GM12801 (cell line): ENCODE measurements around the gene MON2.

Experiments used
- TF ChIP-seq, protein P1 (sequence below): IDR thresholded peaks from one replicate; pipeline ENCODE4 v1.5.1; 2011; ENCODE audit warnings: control low read depth; ENCODE audit not compliant: insufficient read length; ENCODE audit errors: extremely low read depth

Gene MON2

DNA sequence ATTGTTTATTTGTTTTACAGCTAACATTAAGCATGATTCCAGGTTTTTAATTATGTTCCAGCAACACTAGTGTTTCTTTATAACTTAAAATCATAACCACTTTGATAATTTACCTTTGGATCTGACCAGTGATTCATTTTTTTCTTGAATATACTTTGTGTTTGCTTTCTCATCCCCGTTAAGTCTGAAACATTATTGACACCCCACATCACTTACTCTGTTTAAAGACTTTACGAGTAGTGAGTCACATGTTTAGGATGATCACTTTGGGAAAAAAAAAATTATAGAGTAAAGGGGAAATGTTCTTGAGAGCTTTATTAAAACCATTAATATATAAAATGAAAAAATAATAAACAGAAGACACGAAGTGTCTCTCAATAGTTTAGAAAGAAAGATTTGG, 132.2 kb downstream of the MON2 start:
- TF ChIP-seq, protein P1, sequence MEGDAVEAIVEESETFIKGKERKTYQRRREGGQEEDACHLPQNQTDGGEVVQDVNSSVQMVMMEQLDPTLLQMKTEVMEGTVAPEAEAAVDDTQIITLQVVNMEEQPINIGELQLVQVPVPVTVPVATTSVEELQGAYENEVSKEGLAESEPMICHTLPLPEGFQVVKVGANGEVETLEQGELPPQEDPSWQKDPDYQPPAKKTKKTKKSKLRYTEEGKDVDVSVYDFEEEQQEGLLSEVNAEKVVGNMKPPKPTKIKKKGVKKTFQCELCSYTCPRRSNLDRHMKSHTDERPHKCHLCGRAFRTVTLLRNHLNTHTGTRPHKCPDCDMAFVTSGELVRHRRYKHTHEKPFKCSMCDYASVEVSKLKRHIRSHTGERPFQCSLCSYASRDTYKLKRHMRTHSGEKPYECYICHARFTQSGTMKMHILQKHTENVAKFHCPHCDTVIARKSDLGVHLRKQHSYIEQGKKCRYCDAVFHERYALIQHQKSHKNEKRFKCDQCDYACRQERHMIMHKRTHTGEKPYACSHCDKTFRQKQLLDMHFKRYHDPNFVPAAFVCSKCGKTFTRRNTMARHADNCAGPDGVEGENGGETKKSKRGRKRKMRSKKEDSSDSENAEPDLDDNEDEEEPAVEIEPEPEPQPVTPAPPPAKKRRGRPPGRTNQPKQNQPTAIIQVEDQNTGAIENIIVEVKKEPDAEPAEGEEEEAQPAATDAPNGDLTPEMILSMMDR: no peak

- TF ChIP-seq, protein P1: no peak
Measured at GRCh38 chr12:62599854-62600437, 133.3 kb downstream of the MON2 start.

DNA sequence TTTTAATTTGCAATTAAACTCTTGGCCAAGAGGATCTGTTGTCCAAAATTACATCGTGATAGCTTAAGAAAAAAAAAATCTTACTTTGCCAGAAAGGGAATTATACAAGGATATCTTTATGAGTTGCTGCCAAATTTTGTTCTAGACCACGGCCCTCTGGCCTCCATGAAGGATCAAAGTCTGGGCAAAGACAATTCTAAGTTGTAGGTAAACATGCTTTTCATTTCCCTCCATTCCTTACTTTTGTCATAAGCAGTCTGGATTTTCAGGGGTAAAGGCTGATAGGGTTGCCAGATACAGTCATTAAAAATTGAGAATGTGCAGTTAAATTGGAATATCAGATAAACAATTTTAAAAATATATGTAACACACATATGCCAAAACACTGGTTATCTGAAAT, 135.1 kb downstream of the MON2 start:
- TF ChIP-seq, protein P1: no peak

- TF ChIP-seq, protein P1: no peak
Measured at GRCh38 chr12:62602255-62603060, 135.8 kb downstream of the MON2 start.

GRCh38 chr12:62603061-62603810, 136.6 kb downstream of the MON2 start:
- TF ChIP-seq, protein P1: no peak

DNA sequence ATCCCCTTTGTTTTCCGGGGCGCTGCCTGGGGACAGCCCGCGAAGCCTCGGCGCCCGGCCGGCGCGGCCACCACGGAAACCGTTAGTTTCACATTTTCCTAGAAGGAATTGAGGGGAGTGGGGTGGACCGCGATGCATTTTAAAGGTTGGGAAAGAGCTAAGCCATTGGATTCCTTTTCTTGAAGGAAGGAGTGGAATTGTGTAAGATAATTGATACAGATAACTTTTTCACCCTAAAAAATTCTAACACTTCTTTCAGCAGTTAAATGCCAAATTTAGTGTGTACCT, 137.1 kb downstream of the MON2 start:
- TF ChIP-seq, protein P1: no peak

GRCh38 chr12:62604373-62604772, 137.7 kb downstream of the MON2 start:
- TF ChIP-seq, protein P1: no peak
